MCF 10A (cell line): ENCODE measurements around the gene TREML4. TPM values are rescaled to one million over a fixed set of nuclear protein-coding genes. Genes with fewer than 3 reads are reported as not detected.
"Not testable (repeated sequence)": the region's sequence is repeated elsewhere in the genome, so short reads cannot be mapped to it uniquely, and the experiment has no call there.

Experiments
- BruUV-seq: library from RNA; stranded (reverse); fragments of 400-500 nt; replicated peaks from 2 replicates; lab custom pipeline; 2021; lab: Mats Ljungman, UMichigan
- CTCF ChIA-PET: fragments of 300-600 bp; sonication (Branson Sonifier 250); formaldehyde crosslinking; extraction: SDS; loops from one replicate; lab custom pipeline; 2021; ENCODE audit warnings: antibody characterized with exemption, inconsistent platforms; lab: Yijun Ruan, JAX
- POLR2A ChIA-PET: fragments of 300-600, 350-650 bp; sonication (Branson Sonifier 250); formaldehyde crosslinking; extraction: SDS; loops from one replicate; lab custom pipeline; 2020; ENCODE audit warnings: antibody characterized with exemption, inconsistent platforms; lab: Yijun Ruan, JAX
- DNase-seq: peaks from one replicate; pipeline ENCODE4 v3.0.0-alpha.2; 2018; ENCODE audit not compliant: unreplicated experiment
- H3K27ac Mint-ChIP-seq: one replicate; pipeline ENCODE4 v1.8.0; 2022; ENCODE audit warnings: mild to moderate bottlenecking, low read depth, mixed read lengths; ENCODE audit not compliant: unreplicated experiment
- H3K27me3 Mint-ChIP-seq: one replicate; pipeline ENCODE4 v1.8.0; 2022; ENCODE audit warnings: mixed read lengths; ENCODE audit not compliant: insufficient read depth, unreplicated experiment
- H3K36me3 Mint-ChIP-seq: one replicate; pipeline ENCODE4 v1.8.0; 2022; ENCODE audit warnings: mild to moderate bottlenecking, moderate library complexity, mixed read lengths; ENCODE audit not compliant: insufficient read depth, unreplicated experiment
- H3K4me1 Mint-ChIP-seq: one replicate; pipeline ENCODE4 v1.8.0; 2022; ENCODE audit warnings: mixed read lengths; ENCODE audit not compliant: insufficient read depth, unreplicated experiment
- H3K4me3 Mint-ChIP-seq: one replicate; pipeline ENCODE4 v1.8.0; 2022; ENCODE audit warnings: mild to moderate bottlenecking, moderate library complexity, mixed read lengths; ENCODE audit not compliant: unreplicated experiment
- H3K9me3 Mint-ChIP-seq: one replicate; pipeline ENCODE4 v1.8.0; 2022; ENCODE audit warnings: mixed read lengths; ENCODE audit not compliant: unreplicated experiment
- CTCF ChIP-seq: fragments of 200-600 bp; IDR thresholded peaks from one replicate; pipeline ENCODE4 v1.8.0; 2022; ENCODE audit warnings: antibody characterized with exemption, mild to moderate bottlenecking; ENCODE audit not compliant: unreplicated experiment
- intact Hi-C: fragments of 100-400 bp; cut with micrococcal nuclease; formaldehyde crosslinking; loops from 2 replicates; pipeline ENCODE4 v1.14.1; 2022
- total RNA-seq: library from RNA; stranded (reverse); gene quantifications from 2 replicates; pipeline ENCODE4 v1.2.3, GENCODE V29; 2022

TREML4 gene
- total RNA-seq, 1 experiment from 2014 or later = not detected

GRCh38 chr6:41187924-41188886, 39.9 kb upstream of the TREML4 start:
- no peak for TF ChIP-seq CTCF
- Mint-ChIP-seq H3K9me3 (peaks cover 7% of the 10 kb centered on the region), H3K4me1 (no peaks in the 10 kb centered on the region), H3K27me3 (peaks cover 16% of the 10 kb centered on the region), H3K36me3 (no peaks in the 10 kb centered on the region), H3K27ac (no peak overlapping the region), H3K4me3 (no peak overlapping the region)
- no peak for DNase-seq
- ChIA-PET CTCF (interaction anchor here (0.6 to 0.8 kb wide), 2 partner anchors 12 to 180 kb away, joined by 3 to 4 read pairs; no protein-coding TSS in a partner anchor), POLR2A (no interaction called here)
- intact Hi-C loops = no loop called here
- no TSS peak for BruUV-seq

- POLR2A ChIA-PET, H3K27ac Mint-ChIP-seq, H3K9me3 Mint-ChIP-seq, H3K4me3 Mint-ChIP-seq, BruUV-seq, intact Hi-C loops, H3K36me3 Mint-ChIP-seq, H3K4me1 Mint-ChIP-seq, DNase-seq: not testable (repeated sequence)
- CTCF ChIA-PET = interaction anchor here (0.6 kb wide), 1 partner anchor 179 kb away, joined by 3 read pairs; no protein-coding TSS in a partner anchor
- peaks cover 22% of the 10 kb centered on the region for H3K27me3 Mint-ChIP-seq
Measured at GRCh38 chr6:41189046-41189445, 39.1 kb upstream of the TREML4 start.

DNA sequence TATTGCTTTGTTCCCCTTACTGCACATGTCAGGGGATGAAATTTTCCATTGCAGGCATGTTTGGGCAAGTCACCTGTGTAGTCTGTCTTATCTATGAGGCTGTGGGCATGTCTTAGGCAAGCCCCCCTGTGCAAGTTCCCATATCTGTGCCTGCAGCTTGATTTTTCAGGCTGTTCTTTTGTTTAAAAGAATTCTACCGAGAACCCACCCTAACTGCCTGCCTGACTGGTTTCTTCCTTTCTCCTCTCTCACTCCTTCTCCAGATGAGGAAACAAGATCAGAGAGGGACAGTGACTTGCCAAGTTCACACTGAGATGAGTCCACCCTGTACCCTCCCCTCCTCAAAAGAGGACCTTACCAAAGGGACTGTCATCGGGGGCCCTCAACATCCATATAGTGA, 38.2 kb upstream of the TREML4 start:
- DNase-seq = no peak
- H3K9me3 Mint-ChIP-seq = peaks cover 7% of the 10 kb centered on the region
- H3K36me3 Mint-ChIP-seq = no peaks in the 10 kb centered on the region
- BruUV-seq = no TSS peak
- H3K4me1 Mint-ChIP-seq = no peaks in the 10 kb centered on the region
- CTCF ChIA-PET = interaction anchor here (0.5 to 0.7 kb wide), 3 partner anchors 409 to 1537 kb away, joined by 3 to 4 read pairs (median 3); no protein-coding TSS in a partner anchor
- no peak overlapping the region for H3K4me3 Mint-ChIP-seq
- peaks cover 32% of the 10 kb centered on the region for H3K27me3 Mint-ChIP-seq
- intact Hi-C loops = no loop called here
- no peak for TF ChIP-seq CTCF
- H3K27ac Mint-ChIP-seq = no peak overlapping the region
- POLR2A ChIA-PET = interaction anchor here (0.6 kb wide), 1 partner anchor 751 kb away, joined by 3 read pairs; the partner anchor contains the start of gene CCND3

GRCh38 chr6:41190791-41191190, 37.4 kb upstream of the TREML4 start:
- Mint-ChIP-seq H3K4me1 (no peaks in the 10 kb centered on the region), H3K36me3 (no peaks in the 10 kb centered on the region), H3K27me3 (peaks cover 39% of the 10 kb centered on the region), H3K9me3 (peaks cover 7% of the 10 kb centered on the region), H3K4me3 (no peak overlapping the region), H3K27ac (no peak overlapping the region)
- ChIA-PET POLR2A (interaction anchor here (0.6 kb wide), 1 partner anchor 751 kb away, joined by 3 read pairs; the partner anchor contains the start of gene CCND3), CTCF (interaction anchor here (0.5 to 0.7 kb wide), 3 partner anchors 22 to 1537 kb away, joined by 3 to 4 read pairs (median 3); no protein-coding TSS in a partner anchor)
- BruUV-seq = no TSS peak
- intact Hi-C loops = no loop called here
- TF ChIP-seq CTCF = no peak
- DNase-seq = no peak
